Measurements from ENCODE around the gene SAE1.
"Not testable (repeated sequence)": the region's sequence is repeated elsewhere in the genome, so short reads cannot be mapped to it uniquely, and the experiment has no call there.

DNA sequence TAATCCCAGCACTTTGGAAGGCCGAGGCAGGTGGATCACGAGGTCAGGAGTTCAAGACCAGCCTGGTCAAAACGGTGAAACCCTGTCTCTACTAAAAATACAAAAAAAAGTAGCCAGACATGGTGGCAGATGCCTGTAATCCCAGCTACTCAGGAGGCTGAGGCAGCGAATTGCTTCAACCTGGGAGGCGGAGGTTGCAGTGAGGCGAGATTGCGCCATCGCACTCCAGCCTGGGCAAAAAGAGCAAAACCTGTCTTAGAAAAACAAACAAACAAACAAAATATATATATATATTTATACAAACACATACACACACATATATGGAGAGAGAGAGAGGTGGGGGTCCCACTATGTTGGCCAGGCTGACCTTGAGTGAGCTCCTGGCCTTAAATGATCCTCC is 122.4 kb downstream of the SAE1 start:
- not testable (repeated sequence) for TF ChIP-seq POLR2AphosphoS5 (IDR thresholded peaks at IDR 0.05; ENCODE audit: borderline replicate concordance, low read depth, low read length); EZH2 (IDR thresholded peaks at IDR 0.05); FOXP2 (optimal IDR thresholded peaks at IDR 0.05; ENCODE audit: control extremely low read depth, extremely low read length, insufficient read depth)
